Immature natural killer cell (primary cell): ENCODE results near the gene MET. TPM values are rescaled to one million over a fixed set of nuclear protein-coding genes. Genes with fewer than 3 reads are reported as not detected.

ENCODE experiments used
- DNase-seq, 3 donors: peaks; one replicate each; pipeline ENCODE4 v3.0.0; 2022; ENCODE audit warnings: mixed read lengths in 1 of 3
- H3K27ac Mint-ChIP-seq, 6 donors: one replicate each; pipeline ENCODE4 v1.8.0; 2020; ENCODE audit warnings: mixed read lengths in 6 of 6, mild to moderate bottlenecking in 5 of 6, inconsistent platforms in 4 of 6, moderate library complexity in 3 of 6
- H3K27me3 Mint-ChIP-seq, 3 donors: one replicate each; pipeline ENCODE4 v1.8.0; 2020 to 2021; ENCODE audit warnings: low read depth in 3 of 3, mild to moderate bottlenecking in 3 of 3, mixed read lengths in 3 of 3, moderate library complexity in 3 of 3, inconsistent platforms in 1 of 3
- H3K36me3 Mint-ChIP-seq, 3 donors: one replicate each; pipeline ENCODE4 v1.8.0; 2020; ENCODE audit warnings: mixed read lengths in 3 of 3, inconsistent platforms in 2 of 3, mild to moderate bottlenecking in 2 of 3
- H3K4me1 Mint-ChIP-seq, 2 donors: one replicate each; pipeline ENCODE4 v1.8.0; 2020; ENCODE audit warnings: inconsistent platforms in 2 of 2, mild to moderate bottlenecking in 2 of 2, mixed read lengths in 2 of 2, moderate library complexity in 1 of 2
- H3K4me3 Mint-ChIP-seq, 5 donors: one replicate each; pipeline ENCODE4 v1.8.0; 2020; ENCODE audit warnings: mild to moderate bottlenecking in 5 of 5, mixed read lengths in 5 of 5, inconsistent platforms in 3 of 5, moderate library complexity in 3 of 5
- H3K9me3 Mint-ChIP-seq, 6 donors: one replicate each; pipeline ENCODE4 v1.8.0; 2020; ENCODE audit warnings: mild to moderate bottlenecking in 6 of 6, mixed read lengths in 6 of 6, inconsistent platforms in 4 of 6, moderate library complexity in 3 of 6
- polyA plus RNA-seq, 3 donors: library from polyadenylated mRNA; unstranded; fragments of 300-500 nt; fragmentation: Illumina TruSeq; gene quantifications; one replicate each; pipeline ENCODE4 v1.2.3, GENCODE V29; 2021

The MET gene
- polyA plus RNA-seq, 3 donors from 2014 or later, result not detected

- Mint-ChIP-seq H3K27ac (no peak overlapping the region), H3K4me3 (no peak overlapping the region), H3K27me3 (peaks cover 0 to 5% (median 0%) of the 10 kb centered on the region in 3 donors), H3K4me1 (no peaks in the 10 kb centered on the region), H3K36me3 (no peaks in the 10 kb centered on the region), H3K9me3 (peaks cover 0 to 1% (median 0%) of the 10 kb centered on the region in 6 donors)
- DNase-seq, result no peak
Observed at GRCh38 chr7:116728413-116728812, 56.4 kb downstream of the MET start.

GRCh38 chr7:116730097-116731022 is 58.4 kb downstream of the MET start:
- peaks cover 0 to 1% (median 0%) of the 10 kb centered on the region in 6 donors for H3K9me3 Mint-ChIP-seq
- peaks cover 0 to 5% (median 0%) of the 10 kb centered on the region in 3 donors for H3K27me3 Mint-ChIP-seq
- H3K4me3 Mint-ChIP-seq, result no peak overlapping the region
- H3K36me3 Mint-ChIP-seq, result no peaks in the 10 kb centered on the region
- DNase-seq, result no peak
- H3K4me1 Mint-ChIP-seq, result no peaks in the 10 kb centered on the region
- no peak overlapping the region for H3K27ac Mint-ChIP-seq

- Mint-ChIP-seq H3K36me3 (no peaks in the 10 kb centered on the region), H3K27me3 (peaks cover 0 to 5% (median 0%) of the 10 kb centered on the region in 3 donors), H3K4me3 (no peak overlapping the region), H3K4me1 (no peaks in the 10 kb centered on the region), H3K27ac (no peak overlapping the region), H3K9me3 (peaks cover 0 to 1% (median 0%) of the 10 kb centered on the region in 6 donors)
- no peak for DNase-seq
Observed at GRCh38 chr7:116731023-116731395, 59.0 kb downstream of the MET start.

- H3K4me1 Mint-ChIP-seq, result no peaks in the 10 kb centered on the region
- peaks cover 0 to 5% (median 0%) of the 10 kb centered on the region in 3 donors for H3K27me3 Mint-ChIP-seq
- peaks cover 0 to 1% (median 0%) of the 10 kb centered on the region in 6 donors for H3K9me3 Mint-ChIP-seq
- no peak for DNase-seq
- no peak overlapping the region for H3K27ac Mint-ChIP-seq
- no peak overlapping the region for H3K4me3 Mint-ChIP-seq
- H3K36me3 Mint-ChIP-seq, result no peaks in the 10 kb centered on the region
Observed at GRCh38 chr7:116731445-116732335, 59.7 kb downstream of the MET start.

GRCh38 chr7:116732788-116733694 is 61.0 kb downstream of the MET start:
- Mint-ChIP-seq H3K36me3 (no peaks in the 10 kb centered on the region), H3K4me3 (no peak overlapping the region), H3K27me3 (peaks cover 0 to 3% (median 3%) of the 10 kb centered on the region in 3 donors), H3K9me3 (peaks cover 0 to 3% (median 0%) of the 10 kb centered on the region in 6 donors), H3K4me1 (no peaks in the 10 kb centered on the region), H3K27ac (no peak overlapping the region)
- DNase-seq, result no peak

GRCh38 chr7:116733924-116734580 is 62.1 kb downstream of the MET start:
- Mint-ChIP-seq H3K27ac (no peak overlapping the region), H3K36me3 (no peaks in the 10 kb centered on the region), H3K4me3 (no peak overlapping the region), H3K4me1 (no peaks in the 10 kb centered on the region), H3K27me3 (peaks cover 0 to 3% (median 3%) of the 10 kb centered on the region in 3 donors), H3K9me3 (peaks cover 0 to 4% (median 0%) of the 10 kb centered on the region in 6 donors)
- DNase-seq, result no peak

GRCh38 chr7:116734710-116735109 is 62.7 kb downstream of the MET start:
- Mint-ChIP-seq H3K27me3 (peaks cover 0 to 3% (median 3%) of the 10 kb centered on the region in 3 donors), H3K4me3 (no peak overlapping the region), H3K27ac (no peak overlapping the region), H3K4me1 (no peaks in the 10 kb centered on the region), H3K36me3 (no peaks in the 10 kb centered on the region), H3K9me3 (peaks cover 0 to 4% (median 0%) of the 10 kb centered on the region in 6 donors)
- DNase-seq, result no peak

- no peaks in the 10 kb centered on the region for H3K4me1 Mint-ChIP-seq
- peaks cover 0 to 3% (median 0%) of the 10 kb centered on the region in 3 donors for H3K27me3 Mint-ChIP-seq
- no peak for DNase-seq
- H3K9me3 Mint-ChIP-seq, result peaks cover 0 to 2% (median 0%) of the 10 kb centered on the region in 6 donors
- H3K4me3 Mint-ChIP-seq, result no peak overlapping the region
- no peaks in the 10 kb centered on the region for H3K36me3 Mint-ChIP-seq
- H3K27ac Mint-ChIP-seq, result no peak overlapping the region
Observed at GRCh38 chr7:116736927-116737715, 65.1 kb downstream of the MET start.

- H3K9me3 Mint-ChIP-seq, result peaks cover 0 to 2% (median 0%) of the 10 kb centered on the region in 6 donors
- H3K27me3 Mint-ChIP-seq, result peaks cover 0 to 3% (median 3%) of the 10 kb centered on the region in 3 donors
- DNase-seq, result no peak
- H3K27ac Mint-ChIP-seq, result no peak overlapping the region
- no peaks in the 10 kb centered on the region for H3K36me3 Mint-ChIP-seq
- H3K4me1 Mint-ChIP-seq, result no peaks in the 10 kb centered on the region
- no peak overlapping the region for H3K4me3 Mint-ChIP-seq
Observed at GRCh38 chr7:116738378-116738777, 66.4 kb downstream of the MET start.

GRCh38 chr7:116739307-116739706 is 67.3 kb downstream of the MET start:
- H3K27me3 Mint-ChIP-seq, result peaks cover 0 to 3% (median 3%) of the 10 kb centered on the region in 3 donors
- H3K27ac Mint-ChIP-seq, result no peak overlapping the region
- no peak for DNase-seq
- no peaks in the 10 kb centered on the region for H3K36me3 Mint-ChIP-seq
- H3K4me1 Mint-ChIP-seq, result no peaks in the 10 kb centered on the region
- H3K9me3 Mint-ChIP-seq, result peaks cover 0 to 2% (median 0%) of the 10 kb centered on the region in 6 donors
- no peak overlapping the region for H3K4me3 Mint-ChIP-seq

GRCh38 chr7:116740231-116740630 is 68.2 kb downstream of the MET start:
- H3K36me3 Mint-ChIP-seq, result no peaks in the 10 kb centered on the region
- DNase-seq, result no peak
- peaks cover 0 to 2% (median 0%) of the 10 kb centered on the region in 6 donors for H3K9me3 Mint-ChIP-seq
- peaks cover 0 to 3% (median 3%) of the 10 kb centered on the region in 3 donors for H3K27me3 Mint-ChIP-seq
- no peak overlapping the region for H3K27ac Mint-ChIP-seq
- no peaks in the 10 kb centered on the region for H3K4me1 Mint-ChIP-seq
- H3K4me3 Mint-ChIP-seq, result no peak overlapping the region
